PC-9 (cell line): ENCODE data around the gene SYNJ2BP. TPM values are rescaled to one million over a fixed set of nuclear protein-coding genes. Genes with fewer than 3 reads are reported as not detected.
"Not testable (repeated sequence)": the region's sequence is repeated elsewhere in the genome, so short reads cannot be mapped to it uniquely, and the experiment has no call there.

Source experiments
- BruUV-seq: library from RNA; stranded (reverse); fragments of 400-500 nt; replicated peaks from 2 replicates; lab custom pipeline; 2021; lab: Mats Ljungman, UMichigan
- CTCF ChIA-PET: fragments of 300-600 bp; sonication (Branson Sonifier 250); formaldehyde crosslinking; loops from one replicate; lab custom pipeline; 2022; ENCODE audit warnings: antibody characterized with exemption; lab: Charles Lee
- POLR2A ChIA-PET: fragments of 300-600 bp; sonication (Branson Sonifier 250); formaldehyde crosslinking; loops from one replicate; lab custom pipeline; 2022; ENCODE audit warnings: antibody characterized with exemption; ENCODE audit not compliant: unreplicated experiment; lab: Charles Lee
- DNase-seq, 2 experiments: peaks; one replicate each; pipeline versions ENCODE4 v3.0.0 to v3.0.0-alpha.2; 2015 to 2022; ENCODE audit warnings: mixed read lengths in 1 of 2
- H2AFZ ChIP-seq: fragments of 200-600 bp; sonication (generic); 2 replicates; pipeline ENCODE4 v1.8.1; 2017; ENCODE audit warnings: antibody characterized with exemption
- H3F3A ChIP-seq: fragments of 200-600 bp; sonication (generic); 2 replicates; pipeline ENCODE4 v1.8.1; 2017; ENCODE audit warnings: antibody characterized with exemption, mild to moderate bottlenecking, low read depth; ENCODE audit not compliant: insufficient read depth
- H3K27ac ChIP-seq: fragments of 200-600 bp; sonication (generic); 2 replicates; pipeline ENCODE4 v1.6.1; 2016; ENCODE audit warnings: mixed run types
- H3K27me3 ChIP-seq: fragments of 200-600 bp; sonication (generic); 2 replicates; pipeline ENCODE4 v1.6.1; 2016; ENCODE audit warnings: low read depth, mixed run types; ENCODE audit not compliant: insufficient read depth
- H3K36me3 ChIP-seq: fragments of 200-600 bp; sonication (generic); 2 replicates; pipeline ENCODE4 v1.6.1; 2016; ENCODE audit warnings: low read depth, mixed run types
- H3K4me1 ChIP-seq: fragments of 200-600 bp; sonication (generic); replicated peaks from 2 replicates; pipeline ENCODE4 v1.6.1; 2016; ENCODE audit warnings: mixed run types; ENCODE audit not compliant: insufficient read depth
- H3K4me2 ChIP-seq: fragments of 200-600 bp; sonication (generic); 2 replicates; pipeline ENCODE4 v1.6.1; 2017; ENCODE audit warnings: mixed run types
- H3K4me3 ChIP-seq: fragments of 200-600 bp; sonication (generic); 2 replicates; pipeline ENCODE4 v1.6.1; 2016; ENCODE audit warnings: mixed run types
- H3K79me2 ChIP-seq: fragments of 200-600 bp; sonication (generic); 2 replicates; pipeline ENCODE4 v1.6.1; 2017; ENCODE audit warnings: low read depth, mixed run types
- H3K9me2 ChIP-seq: fragments of 200-600 bp; sonication (generic); 2 replicates; pipeline ENCODE4 v1.8.1; 2017; ENCODE audit warnings: mild to moderate bottlenecking; ENCODE audit not compliant: insufficient read depth
- H3K9me3 ChIP-seq: fragments of 200-600 bp; sonication (generic); 2 replicates; pipeline ENCODE4 v1.8.1; 2016; ENCODE audit warnings: low read depth; ENCODE audit not compliant: insufficient read depth
- H4K20me1 ChIP-seq: fragments of 200-600 bp; sonication (generic); 2 replicates; pipeline ENCODE4 v1.8.1; 2017; ENCODE audit not compliant: insufficient read depth
- EZH2 ChIP-seq: fragments of 200-600 bp; sonication (generic); IDR thresholded peaks from 2 replicates; pipeline ENCODE4 v1.8.0; 2017; ENCODE audit warnings: antibody characterized with exemption, low read depth
- intact Hi-C: fragments of 100-400 bp; cut with micrococcal nuclease; formaldehyde crosslinking; loops from one replicate; pipeline ENCODE4 v1.10.0; 2022; ENCODE audit not compliant: unreplicated experiment
- total RNA-seq: library from RNA; stranded (reverse); gene quantifications from 2 replicates; pipeline ENCODE4 v1.2.3, GENCODE V29; 2021
- TF ChIP-seq, protein P1 (sequence below): fragments of 200-600 bp; sonication (generic); conservative IDR thresholded peaks from 2 replicates; pipeline ENCODE4 v1.6.1; 2017; ENCODE audit warnings: mixed run types, antibody characterized with exemption, mild to moderate bottlenecking, moderate library complexity

Gene SYNJ2BP
- total RNA-seq, 1 experiment from 2014 or later: 30.2 TPM

- intact Hi-C loops: loop anchor here (1.0 to 10.0 kb wide), 2 partner anchors 57 to 398 kb away; partner anchors contain the start of gene COX16
- no peak for DNase-seq
- Histone ChIP-seq H4K20me1 (no peaks in the 10 kb centered on the region; the same call in 1 of the 2 replicates), H3K36me3 (no peaks in the 10 kb centered on the region), H3K9me3 (no peaks in the 10 kb centered on the region), H3K27me3 (no peaks in the 10 kb centered on the region), H3K9me2 (no peaks in the 10 kb centered on the region), H3K4me1 (peaks cover 15% of the 10 kb centered on the region), H3K79me2 (peaks cover 19% of the 10 kb centered on the region), H3K4me3 (peak overlapping the region; percentile 77), H3F3A (peaks cover 5% of the 10 kb centered on the region; the same call in 1 of the 2 replicates), H2AFZ (peak overlapping the region; percentile 93), H3K27ac (peak overlapping the region; percentile 71), H3K4me2 (peak overlapping the region; percentile 96)
- TF ChIP-seq, protein P1, sequence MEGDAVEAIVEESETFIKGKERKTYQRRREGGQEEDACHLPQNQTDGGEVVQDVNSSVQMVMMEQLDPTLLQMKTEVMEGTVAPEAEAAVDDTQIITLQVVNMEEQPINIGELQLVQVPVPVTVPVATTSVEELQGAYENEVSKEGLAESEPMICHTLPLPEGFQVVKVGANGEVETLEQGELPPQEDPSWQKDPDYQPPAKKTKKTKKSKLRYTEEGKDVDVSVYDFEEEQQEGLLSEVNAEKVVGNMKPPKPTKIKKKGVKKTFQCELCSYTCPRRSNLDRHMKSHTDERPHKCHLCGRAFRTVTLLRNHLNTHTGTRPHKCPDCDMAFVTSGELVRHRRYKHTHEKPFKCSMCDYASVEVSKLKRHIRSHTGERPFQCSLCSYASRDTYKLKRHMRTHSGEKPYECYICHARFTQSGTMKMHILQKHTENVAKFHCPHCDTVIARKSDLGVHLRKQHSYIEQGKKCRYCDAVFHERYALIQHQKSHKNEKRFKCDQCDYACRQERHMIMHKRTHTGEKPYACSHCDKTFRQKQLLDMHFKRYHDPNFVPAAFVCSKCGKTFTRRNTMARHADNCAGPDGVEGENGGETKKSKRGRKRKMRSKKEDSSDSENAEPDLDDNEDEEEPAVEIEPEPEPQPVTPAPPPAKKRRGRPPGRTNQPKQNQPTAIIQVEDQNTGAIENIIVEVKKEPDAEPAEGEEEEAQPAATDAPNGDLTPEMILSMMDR: no peak
- TF ChIP-seq EZH2: no peak
- ChIA-PET CTCF (no interaction called here), POLR2A (no interaction called here)
- BruUV-seq: TSS peak; percentile 46
Observed at GRCh38 chr14:70416338-70416724, 559 bp downstream of the SYNJ2BP start.

- no peaks in the 10 kb centered on the region for H3K36me3 ChIP-seq
- H3K4me1 ChIP-seq: peaks cover 15% of the 10 kb centered on the region
- peak overlapping the region; percentile 96 for H3K4me2 ChIP-seq
- no peaks in the 10 kb centered on the region for H3K9me2 ChIP-seq
- H3K9me3 ChIP-seq: no peaks in the 10 kb centered on the region
- TF ChIP-seq EZH2: no peak
- TF ChIP-seq, protein P1: no peak
- no peaks in the 10 kb centered on the region for H3K27me3 ChIP-seq
- ChIA-PET CTCF (no interaction called here), POLR2A (interaction anchor here (0.6 kb wide), 1 partner anchor 116 kb away, joined by 3 read pairs; no protein-coding TSS in a partner anchor)
- peaks cover 5% of the 10 kb centered on the region; the same call in 1 of the 2 replicates for H3F3A ChIP-seq
- H4K20me1 ChIP-seq: no peaks in the 10 kb centered on the region; the same call in 1 of the 2 replicates
- H3K79me2 ChIP-seq: peaks cover 19% of the 10 kb centered on the region
- H2AFZ ChIP-seq: peak overlapping the region; percentile 41; the same call in 1 of the 2 replicates
- no TSS peak for BruUV-seq
- DNase-seq: no peak
- no peak overlapping the region for H3K27ac ChIP-seq
- peak overlapping the region; percentile 77 for H3K4me3 ChIP-seq
- intact Hi-C loops: loop anchor here (1.0 to 10.0 kb wide), 2 partner anchors 56 to 399 kb away; partner anchors contain the start of gene COX16
Observed at GRCh38 chr14:70415788-70416187, 1.1 kb downstream of the SYNJ2BP start.

- TF ChIP-seq EZH2: no peak
- TF ChIP-seq, protein P1: no peak
- BruUV-seq: no TSS peak
- POLR2A ChIA-PET: no interaction called here
Observed at GRCh38 chr14:70407621-70408020, 9.3 kb downstream of the SYNJ2BP start.

DNA sequence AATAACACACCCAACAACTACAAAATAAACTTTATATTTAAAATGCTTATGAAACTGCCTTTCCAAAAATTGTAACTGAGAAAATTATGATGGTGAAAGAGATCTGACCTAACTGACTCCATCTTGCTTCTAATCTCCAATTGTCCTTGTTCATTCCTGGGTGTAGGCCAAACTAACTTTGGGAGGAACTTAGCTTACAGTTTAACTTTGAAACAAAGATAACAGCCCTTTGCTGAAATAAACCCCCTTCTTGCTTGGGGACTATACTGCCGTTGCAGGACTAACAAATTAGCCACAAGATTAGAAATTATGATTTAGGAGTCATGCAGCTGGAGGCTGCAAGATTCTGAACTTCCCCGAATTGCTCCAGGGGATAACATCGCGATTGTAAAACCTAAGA, 10.7 kb downstream of the SYNJ2BP start:
- H4K20me1 ChIP-seq, H3K79me2 ChIP-seq, H3K4me1 ChIP-seq, H3K9me2 ChIP-seq, BruUV-seq, H3K27ac ChIP-seq, H3K4me3 ChIP-seq, H3F3A ChIP-seq, H3K4me2 ChIP-seq, H3K36me3 ChIP-seq, CTCF ChIA-PET, intact Hi-C loops, H2AFZ ChIP-seq, POLR2A ChIA-PET, DNase-seq, H3K27me3 ChIP-seq, H3K9me3 ChIP-seq: not testable (repeated sequence)

More at GRCh38 chr14:70407621-70408020, 9.3 kb downstream of the SYNJ2BP start:
- no peak for DNase-seq
- intact Hi-C loops: no loop called here
- Histone ChIP-seq H3K36me3 (peaks cover 10% of the 10 kb centered on the region; the same call in 1 of the 2 replicates), H3K27ac (no peak overlapping the region), H3K27me3 (no peaks in the 10 kb centered on the region), H3K4me3 (no peak overlapping the region), H3F3A (no peaks in the 10 kb centered on the region; the same call in 1 of the 2 replicates), H3K4me1 (no peaks in the 10 kb centered on the region), H3K9me3 (no peaks in the 10 kb centered on the region), H4K20me1 (peaks cover 4% of the 10 kb centered on the region; the same call in 1 of the 2 replicates), H3K79me2 (no peaks in the 10 kb centered on the region), H3K4me2 (no peak overlapping the region), H2AFZ (no peak overlapping the region), H3K9me2 (no peaks in the 10 kb centered on the region; the same call in 1 of the 2 replicates)
- CTCF ChIA-PET: no interaction called here

DNA sequence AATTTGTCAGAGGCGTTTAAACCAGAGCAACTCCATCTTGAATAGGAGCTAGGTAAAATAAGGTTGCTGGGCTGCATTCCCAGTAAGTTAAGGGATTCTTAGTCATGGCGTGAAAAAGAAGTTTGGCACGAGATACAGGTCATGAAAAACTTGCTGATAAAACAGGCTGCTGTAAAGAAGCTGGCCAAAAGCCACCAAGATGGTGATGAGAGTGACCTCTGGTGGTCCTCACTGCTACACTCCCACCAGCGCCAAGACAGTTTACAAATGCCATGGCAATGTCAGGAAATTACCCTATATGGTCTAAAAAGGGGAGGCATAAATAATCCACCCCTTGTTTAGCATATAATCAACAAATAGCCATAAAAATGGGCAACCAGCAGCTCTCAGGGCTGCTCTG, 13.6 kb downstream of the SYNJ2BP start:
- H3K4me2 ChIP-seq, BruUV-seq, H3K79me2 ChIP-seq, H3K9me3 ChIP-seq, H3K4me3 ChIP-seq, H3F3A ChIP-seq, DNase-seq, CTCF ChIA-PET, H2AFZ ChIP-seq, H3K36me3 ChIP-seq, H3K27me3 ChIP-seq, POLR2A ChIA-PET, intact Hi-C loops, H3K27ac ChIP-seq, H4K20me1 ChIP-seq, H3K4me1 ChIP-seq, H3K9me2 ChIP-seq: not testable (repeated sequence)
